Astrocyte (in vitro differentiated cells and primary cell): ENCODE results near the gene WDR64.

Source experiments
- CTCF ChIP-seq: IDR thresholded peaks from 2 replicates; pipeline ENCODE4 v1.5.1; 2011; ENCODE audit warnings: low read depth, mild to moderate bottlenecking, inconsistent platforms, low read length, moderate library complexity; ENCODE audit not compliant: insufficient read depth
- EZH2 ChIP-seq: IDR thresholded peaks from 2 replicates; pipeline ENCODE4 v1.6.1; 2012; ENCODE audit warnings: mild to moderate bottlenecking, low read length, inconsistent platforms; ENCODE audit not compliant: insufficient read depth

DNA sequence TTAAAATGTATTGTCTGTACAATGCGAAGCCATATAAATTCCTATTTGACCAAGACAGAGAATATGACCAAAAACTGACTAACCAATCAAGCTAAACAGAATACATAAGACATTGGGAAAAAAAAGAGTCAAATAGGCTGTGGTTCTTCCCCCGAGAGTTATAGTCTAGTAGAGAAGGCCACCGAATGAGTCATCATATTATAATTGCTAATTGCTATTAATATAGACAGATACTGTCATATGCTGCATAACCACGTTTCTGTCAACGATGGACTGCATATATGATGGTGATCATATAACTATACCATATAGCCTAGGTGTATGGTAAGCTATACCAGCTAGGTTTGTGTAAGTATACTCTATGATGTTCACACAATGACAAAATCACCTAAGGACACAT lies 82.5 kb downstream of the WDR64 start:
- TF ChIP-seq CTCF (no peak), EZH2 (no peak)
